ENCODE results near the gene DCXR. TPM values are rescaled to one million over a fixed set of nuclear protein-coding genes. Genes with fewer than 3 reads are reported as not detected.

The DCXR gene
- total and polyA plus RNA-seq, 2 experiments from 2014 or later: 70.2 to 75.8 TPM

DNA sequence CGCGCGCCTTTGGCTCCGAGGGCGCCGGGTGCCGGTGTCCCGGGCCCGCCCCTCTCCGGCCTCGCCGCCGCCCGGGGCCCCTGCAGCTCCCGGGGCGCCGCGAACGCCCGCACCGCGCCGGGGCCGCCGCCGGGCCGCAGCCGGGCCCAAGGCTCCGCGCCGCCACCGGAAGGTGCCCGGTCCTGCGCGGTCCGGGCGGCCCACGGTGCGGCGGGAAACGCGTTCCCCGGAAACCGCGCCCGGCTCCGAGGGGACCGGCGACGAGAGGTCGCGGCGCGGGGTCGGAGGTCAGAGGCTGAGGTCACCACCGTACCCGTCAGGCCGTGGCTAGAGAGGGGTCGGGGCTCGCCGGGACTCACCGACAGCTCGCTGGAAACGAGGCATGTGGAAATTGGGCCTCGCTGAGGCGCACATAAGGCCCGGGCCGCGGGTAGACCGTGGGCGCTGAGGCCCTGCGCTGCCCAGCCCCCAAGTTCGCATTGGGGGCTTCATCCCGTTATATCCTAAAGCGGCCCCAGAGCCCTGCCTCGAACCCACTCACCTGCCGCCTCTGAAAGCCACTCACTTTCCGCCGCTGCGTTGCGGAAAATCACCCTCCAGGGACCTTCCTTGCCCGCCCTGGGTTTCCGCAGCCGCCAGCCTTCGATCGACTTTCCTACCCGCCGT, 28.3 kb upstream of the DCXR start, which contains the start of gene DUS1L:
Gene DUS1L, minus strand, starts transcription at position 167 of the 666 bp plus-strand sequence. CDS start 745 bp downstream, outside the sequence.
- H3K9ac ChIP-seq: peak within 1 kb of the TSS; percentile 89
- peaks cover 38% of the 10 kb centered on the region for H3K79me2 ChIP-seq (ENCODE audit: insufficient read depth)
- H3K27ac ChIP-seq: peak within 1 kb of the TSS; percentile 25
- H3K4me2 ChIP-seq (ENCODE audit: unreplicated experiment): peak within 1 kb of the TSS; percentile 85
- TF ChIP-seq EZH2 (IDR thresholded peaks at IDR 0.05; ENCODE audit: insufficient read depth, poor library complexity, severe bottlenecking) (no peak), EZH2phosphoT487 (IDR thresholded peaks at IDR 0.05; ENCODE audit: insufficient read depth, low read depth) (no peak)
- no peaks in the 10 kb centered on the region for H3F3A ChIP-seq (ENCODE audit: insufficient read depth)
- no peaks in the 10 kb centered on the region for H3K9me2 ChIP-seq (ENCODE audit: insufficient read depth)
- peak within 1 kb of the TSS; percentile 96 for H3K4me3 ChIP-seq
- H3K4me1 ChIP-seq (ENCODE audit: insufficient read depth): peaks cover 3% of the 10 kb centered on the region; the same call in 1 of the 2 replicates
- H3K36me3 ChIP-seq (ENCODE audit: low read depth): no peaks in the 10 kb centered on the region
- H4K20me1 ChIP-seq (ENCODE audit: insufficient read depth): no peaks in the 10 kb centered on the region
- 8 to 12% methylated on average over 69 to 86 of the region's 88 CpGs for WGBS, 2 experiments (ENCODE audit: low coverage in 1 of 2, low lambda C conversion rate in 2 of 2, missing lambda C conversion rate in 2 of 2)
- H3K27me3 ChIP-seq (replicated peaks; ENCODE audit: insufficient read depth): no peaks in the 10 kb centered on the region
- H3K9me3 ChIP-seq (ENCODE audit: low read depth): no peaks in the 10 kb centered on the region
- H2AFZ ChIP-seq: peak within 1 kb of the TSS; percentile 98
- peak; percentile 77 for DNase-seq
- in situ Hi-C loops (cut with MboI): no loop called here

DNA sequence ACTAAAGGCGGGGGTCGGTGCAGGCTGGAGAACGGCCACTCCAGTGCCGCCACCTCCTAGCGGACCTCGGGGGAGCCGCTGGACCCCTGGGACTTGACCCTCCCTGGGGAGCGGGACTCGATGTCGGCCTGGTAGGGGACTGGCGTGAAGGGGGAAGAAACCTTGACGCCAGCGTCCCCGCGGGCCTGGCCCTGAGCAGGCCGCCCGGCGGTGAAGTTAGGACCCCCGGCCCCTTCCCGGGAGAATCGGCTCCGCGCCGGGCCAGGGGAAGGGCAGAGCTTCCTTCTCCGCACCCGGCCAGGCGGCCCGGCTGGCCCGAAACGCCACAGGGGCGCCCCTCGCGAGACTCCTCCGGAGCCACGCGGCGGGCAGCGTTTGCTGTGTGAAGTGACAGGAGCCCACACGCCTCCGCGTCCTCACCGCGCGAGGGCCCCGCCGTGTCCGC, 27.7 kb upstream of the DCXR start:
- Histone ChIP-seq H3K9ac (peak overlapping the region; percentile 89), H3K9me3 (ENCODE audit: low read depth) (no peaks in the 10 kb centered on the region), H4K20me1 (ENCODE audit: insufficient read depth) (no peaks in the 10 kb centered on the region), H3F3A (ENCODE audit: insufficient read depth) (no peaks in the 10 kb centered on the region), H3K79me2 (ENCODE audit: insufficient read depth) (peaks cover 38% of the 10 kb centered on the region), H3K4me1 (ENCODE audit: insufficient read depth) (peaks cover 3% of the 10 kb centered on the region; the same call in 1 of the 2 replicates), H3K27me3 (replicated peaks; ENCODE audit: insufficient read depth) (no peaks in the 10 kb centered on the region), H3K4me2 (ENCODE audit: unreplicated experiment) (peak overlapping the region; percentile 72), H3K9me2 (ENCODE audit: insufficient read depth) (no peaks in the 10 kb centered on the region), H3K4me3 (peak overlapping the region; percentile 96), H2AFZ (peak overlapping the region; percentile 6; the same call in 1 of the 2 replicates), H3K36me3 (ENCODE audit: low read depth) (no peaks in the 10 kb centered on the region), H3K27ac (peak overlapping the region; percentile 22)
- whole genome bisulfite sequencing, 2 experiments (ENCODE audit: low coverage in 1 of 2, low lambda C conversion rate in 2 of 2, missing lambda C conversion rate in 2 of 2): 0 to 1% methylated on average over 9 to 37 of the region's 47 CpGs
- in situ Hi-C loops (cut with MboI): no loop called here
- DNase-seq: peak; percentile 76
- no peak for TF ChIP-seq EZH2 (IDR thresholded peaks at IDR 0.05; ENCODE audit: insufficient read depth, poor library complexity, severe bottlenecking)
- TF ChIP-seq EZH2phosphoT487 (IDR thresholded peaks at IDR 0.05; ENCODE audit: insufficient read depth, low read depth): no peak

DNA sequence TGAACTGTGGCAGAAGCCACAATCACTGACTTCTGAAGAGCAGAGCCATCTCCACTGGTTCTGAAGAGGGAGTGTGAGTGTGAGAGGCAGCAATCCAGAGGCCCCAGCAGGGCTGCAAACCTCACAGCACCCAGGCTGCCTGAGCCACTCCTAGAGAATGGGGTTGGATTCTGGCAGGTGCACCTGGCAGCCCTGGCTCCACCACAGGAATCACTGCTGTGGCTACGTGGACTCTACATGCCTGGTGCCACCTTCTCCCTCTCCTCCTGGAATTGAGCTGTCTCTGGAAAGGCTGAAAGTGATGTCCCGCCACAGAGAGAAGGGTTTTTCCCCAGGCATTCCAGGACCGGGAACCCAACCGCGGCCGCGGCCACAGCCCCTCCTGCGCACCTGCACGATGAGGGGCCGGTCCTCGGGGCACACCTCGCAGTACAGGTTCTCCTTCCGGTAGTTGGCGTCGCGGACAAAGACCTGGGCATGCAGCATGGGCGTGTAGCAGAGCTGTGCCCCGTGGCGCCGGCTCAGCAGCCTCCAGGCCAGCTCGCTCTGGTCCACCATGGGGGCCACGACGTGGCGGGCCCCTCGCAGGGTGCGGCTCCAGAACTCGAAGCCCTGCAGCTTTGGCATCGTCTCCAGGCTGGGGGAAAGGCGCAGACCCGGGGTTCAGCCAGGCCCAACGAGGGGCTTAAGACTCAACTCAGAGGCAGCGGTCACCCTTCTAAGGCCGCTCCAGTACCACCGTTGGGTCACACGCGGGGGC, 27.1 kb upstream of the DCXR start:
- peak overlapping the region; percentile 89 for H3K9ac ChIP-seq
- DNase-seq: peak; percentile 39
- H3K4me1 ChIP-seq (ENCODE audit: insufficient read depth): peaks cover 3% of the 10 kb centered on the region; the same call in 1 of the 2 replicates
- 19 to 28% methylated on average over 17 to 36 of the region's 36 CpGs for WGBS, 2 experiments (ENCODE audit: low coverage in 1 of 2, low lambda C conversion rate in 2 of 2, missing lambda C conversion rate in 2 of 2)
- H3K79me2 ChIP-seq (ENCODE audit: insufficient read depth): peaks cover 38% of the 10 kb centered on the region
- H3K4me2 ChIP-seq (ENCODE audit: unreplicated experiment): peak overlapping the region; percentile 72
- no peaks in the 10 kb centered on the region for H4K20me1 ChIP-seq (ENCODE audit: insufficient read depth)
- no peak for TF ChIP-seq EZH2phosphoT487 (IDR thresholded peaks at IDR 0.05; ENCODE audit: insufficient read depth, low read depth)
- TF ChIP-seq EZH2 (IDR thresholded peaks at IDR 0.05; ENCODE audit: insufficient read depth, poor library complexity, severe bottlenecking): no peak
- H3K27ac ChIP-seq: peak overlapping the region; percentile 22
- no peaks in the 10 kb centered on the region for H3K9me3 ChIP-seq (ENCODE audit: low read depth)
- H2AFZ ChIP-seq: peak overlapping the region; percentile 6; the same call in 1 of the 2 replicates
- H3K4me3 ChIP-seq: peak overlapping the region; percentile 96
- H3K27me3 ChIP-seq (replicated peaks; ENCODE audit: insufficient read depth): no peaks in the 10 kb centered on the region
- no peaks in the 10 kb centered on the region for H3K36me3 ChIP-seq (ENCODE audit: low read depth)
- H3F3A ChIP-seq (ENCODE audit: insufficient read depth): no peaks in the 10 kb centered on the region
- H3K9me2 ChIP-seq (ENCODE audit: insufficient read depth): no peaks in the 10 kb centered on the region
- in situ Hi-C loops (cut with MboI): no loop called here
